ENCODE results near the gene TPRG1L.

Gene TPRG1L

GRCh38 chr1:3669421-3669821, 44.6 kb downstream of the TPRG1L start:
- no peaks in the 10 kb centered on the region for H3K79me2 ChIP-seq (ENCODE audit: insufficient read depth, low read depth)
- H3K27me3 ChIP-seq (ENCODE audit: insufficient read depth, low read depth) = peaks cover 95% of the 10 kb centered on the region
- no peak overlapping the region for H3K27ac ChIP-seq
- H3K4me2 ChIP-seq = no peak overlapping the region
- no peaks in the 10 kb centered on the region for H4K20me1 ChIP-seq (ENCODE audit: insufficient read depth)
- H3K36me3 ChIP-seq (ENCODE audit: insufficient read depth) = no peaks in the 10 kb centered on the region
- no peak for TF ChIP-seq CTCF (conservative IDR thresholded peaks at IDR 0.05; ENCODE audit: low read depth, low read length)
- H3K9ac ChIP-seq = no peak overlapping the region
- no peak overlapping the region for H3K4me3 ChIP-seq (IDR thresholded peaks at IDR 0.05; ENCODE audit: insufficient read depth, low read depth, low read length)
- H3K4me1 ChIP-seq (ENCODE audit: low read depth, poor library complexity, severe bottlenecking) = peaks cover 11% of the 10 kb centered on the region
- no peak overlapping the region for H2AFZ ChIP-seq (ENCODE audit: low read depth)

- Histone ChIP-seq H4K20me1 (ENCODE audit: insufficient read depth) (no peaks in the 10 kb centered on the region), H3K79me2 (ENCODE audit: insufficient read depth, low read depth) (no peaks in the 10 kb centered on the region)
Measured at GRCh38 chr1:3669971-3670431, 45.2 kb downstream of the TPRG1L start.

DNA sequence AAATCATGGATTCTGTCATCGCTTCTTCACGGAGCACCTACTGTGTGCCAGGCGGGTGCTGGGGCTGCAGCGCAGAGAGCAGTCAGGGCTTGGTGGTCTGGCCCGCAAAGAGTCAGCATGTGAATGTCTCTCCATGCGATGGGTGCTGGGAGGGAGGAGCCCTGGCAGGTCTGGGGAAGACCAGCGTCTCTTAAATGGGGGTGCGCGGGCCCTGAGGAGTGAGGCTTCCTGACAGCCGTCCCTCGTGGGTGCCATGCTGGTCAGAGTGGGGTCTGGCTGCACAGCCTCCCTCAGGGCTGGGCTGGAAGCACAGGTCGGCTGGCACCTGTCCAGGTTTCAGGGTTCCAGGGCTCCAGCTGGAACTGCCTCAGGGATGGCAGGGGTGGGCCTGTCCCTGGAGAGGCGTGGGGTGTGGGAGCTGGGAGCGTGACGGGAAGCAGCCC, 46.0 kb downstream of the TPRG1L start:
- Histone ChIP-seq H2AFZ (ENCODE audit: low read depth) (no peak overlapping the region), H3K4me1 (ENCODE audit: low read depth, poor library complexity, severe bottlenecking) (peaks cover 11% of the 10 kb centered on the region), H4K20me1 (ENCODE audit: insufficient read depth) (no peaks in the 10 kb centered on the region), H3K4me3 (IDR thresholded peaks at IDR 0.05; ENCODE audit: insufficient read depth, low read depth, low read length) (no peak overlapping the region), H3K79me2 (ENCODE audit: insufficient read depth, low read depth) (no peaks in the 10 kb centered on the region), H3K27ac (no peak overlapping the region), H3K4me2 (no peak overlapping the region), H3K27me3 (ENCODE audit: insufficient read depth, low read depth) (peaks cover 92% of the 10 kb centered on the region), H3K36me3 (ENCODE audit: insufficient read depth) (no peaks in the 10 kb centered on the region), H3K9ac (no peak overlapping the region)
- TF ChIP-seq CTCF (conservative IDR thresholded peaks at IDR 0.05; ENCODE audit: low read depth, low read length) = no peak

More at GRCh38 chr1:3669971-3670431, 45.2 kb downstream of the TPRG1L start:
- Histone ChIP-seq H3K27me3 (ENCODE audit: insufficient read depth, low read depth) (peaks cover 92% of the 10 kb centered on the region), H3K4me1 (ENCODE audit: low read depth, poor library complexity, severe bottlenecking) (peaks cover 11% of the 10 kb centered on the region), H3K36me3 (ENCODE audit: insufficient read depth) (no peaks in the 10 kb centered on the region), H3K4me2 (no peak overlapping the region), H3K4me3 (IDR thresholded peaks at IDR 0.05; ENCODE audit: insufficient read depth, low read depth, low read length) (no peak overlapping the region), H3K9ac (no peak overlapping the region), H3K27ac (no peak overlapping the region), H2AFZ (ENCODE audit: low read depth) (no peak overlapping the region)
- no peak for TF ChIP-seq CTCF (conservative IDR thresholded peaks at IDR 0.05; ENCODE audit: low read depth, low read length)

GRCh38 chr1:3671371-3672180, 46.8 kb downstream of the TPRG1L start:
- Histone ChIP-seq H3K4me2 (no peak overlapping the region), H3K27me3 (ENCODE audit: insufficient read depth, low read depth) (peaks cover 93% of the 10 kb centered on the region), H3K4me1 (ENCODE audit: low read depth, poor library complexity, severe bottlenecking) (peaks cover 12% of the 10 kb centered on the region), H3K27ac (no peak overlapping the region), H3K4me3 (IDR thresholded peaks at IDR 0.05; ENCODE audit: insufficient read depth, low read depth, low read length) (no peak overlapping the region), H3K36me3 (ENCODE audit: insufficient read depth) (no peaks in the 10 kb centered on the region), H4K20me1 (ENCODE audit: insufficient read depth) (no peaks in the 10 kb centered on the region), H3K79me2 (ENCODE audit: insufficient read depth, low read depth) (no peaks in the 10 kb centered on the region), H2AFZ (ENCODE audit: low read depth) (no peak overlapping the region), H3K9ac (no peak overlapping the region)
- no peak for TF ChIP-seq CTCF (conservative IDR thresholded peaks at IDR 0.05; ENCODE audit: low read depth, low read length)
